Osteocyte (in vitro differentiated cells): ENCODE data around the gene SSPN. TPM values are rescaled to one million over a fixed set of nuclear protein-coding genes. Genes with fewer than 3 reads are reported as not detected.

Source experiments
- DNase-seq: peaks from one replicate; pipeline ENCODE4 v3.0.0; 2021; ENCODE audit warnings: mixed read lengths; ENCODE audit not compliant: unreplicated experiment; ENCODE audit errors: extremely low spot score
- H3K27ac Mint-ChIP-seq: one replicate; pipeline ENCODE4 v1.8.0; 2021; ENCODE audit warnings: mild to moderate bottlenecking, mixed read lengths; ENCODE audit not compliant: unreplicated experiment
- H3K27me3 Mint-ChIP-seq: one replicate; pipeline ENCODE4 v1.8.0; 2021; ENCODE audit warnings: mixed read lengths; ENCODE audit not compliant: unreplicated experiment
- H3K36me3 Mint-ChIP-seq: one replicate; pipeline ENCODE4 v1.8.0; 2021; ENCODE audit warnings: mixed read lengths; ENCODE audit not compliant: unreplicated experiment
- H3K4me1 Mint-ChIP-seq: one replicate; pipeline ENCODE4 v1.8.0; 2021; ENCODE audit warnings: mixed read lengths; ENCODE audit not compliant: unreplicated experiment
- H3K4me3 Mint-ChIP-seq: one replicate; pipeline ENCODE4 v1.8.0; 2021; ENCODE audit warnings: mild to moderate bottlenecking, moderate library complexity, mixed read lengths; ENCODE audit not compliant: unreplicated experiment
- H3K9me3 Mint-ChIP-seq: one replicate; pipeline ENCODE4 v1.8.0; 2021; ENCODE audit warnings: mixed read lengths; ENCODE audit not compliant: unreplicated experiment
- total RNA-seq: library from RNA; stranded (reverse); gene quantifications from 2 replicates; pipeline ENCODE4 v1.2.1, GENCODE V29; 2021
- TF ChIP-seq, protein P1 (sequence below): fragments of 200-600 bp; sonication (generic); IDR thresholded peaks from 2 replicates; pipeline ENCODE4 v1.5.0; 2021; ENCODE audit warnings: antibody characterized with exemption, mild to moderate bottlenecking, moderate library complexity

The SSPN gene
- total RNA-seq, 1 donor from 2014 or later: 19.2 TPM

DNA sequence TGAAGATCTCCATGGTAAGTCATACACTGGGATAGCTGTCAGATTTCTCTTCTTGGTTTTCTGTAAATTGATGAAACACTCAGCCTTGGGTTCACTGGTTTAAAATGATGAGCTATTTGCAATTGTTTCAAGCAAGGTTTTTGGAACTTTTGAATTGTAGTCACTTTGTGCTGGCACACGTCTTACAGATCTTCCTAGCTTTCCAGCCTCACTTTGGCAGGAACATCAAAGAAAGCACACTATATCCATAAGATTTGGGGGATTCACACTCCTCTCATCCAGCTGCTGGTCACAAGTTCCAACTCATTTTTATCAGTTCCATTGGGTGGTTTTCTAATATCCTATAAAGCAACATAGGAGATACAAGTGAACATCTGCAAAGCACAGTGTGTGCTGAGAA lies 16.0 kb downstream of the SSPN start:
- Mint-ChIP-seq H3K9me3 (peaks cover 5% of the 10 kb centered on the region), H3K4me1 (peaks cover 16% of the 10 kb centered on the region), H3K27ac (no peak overlapping the region), H3K36me3 (no peaks in the 10 kb centered on the region), H3K27me3 (no peaks in the 10 kb centered on the region), H3K4me3 (no peak overlapping the region)
- TF ChIP-seq, protein P1, sequence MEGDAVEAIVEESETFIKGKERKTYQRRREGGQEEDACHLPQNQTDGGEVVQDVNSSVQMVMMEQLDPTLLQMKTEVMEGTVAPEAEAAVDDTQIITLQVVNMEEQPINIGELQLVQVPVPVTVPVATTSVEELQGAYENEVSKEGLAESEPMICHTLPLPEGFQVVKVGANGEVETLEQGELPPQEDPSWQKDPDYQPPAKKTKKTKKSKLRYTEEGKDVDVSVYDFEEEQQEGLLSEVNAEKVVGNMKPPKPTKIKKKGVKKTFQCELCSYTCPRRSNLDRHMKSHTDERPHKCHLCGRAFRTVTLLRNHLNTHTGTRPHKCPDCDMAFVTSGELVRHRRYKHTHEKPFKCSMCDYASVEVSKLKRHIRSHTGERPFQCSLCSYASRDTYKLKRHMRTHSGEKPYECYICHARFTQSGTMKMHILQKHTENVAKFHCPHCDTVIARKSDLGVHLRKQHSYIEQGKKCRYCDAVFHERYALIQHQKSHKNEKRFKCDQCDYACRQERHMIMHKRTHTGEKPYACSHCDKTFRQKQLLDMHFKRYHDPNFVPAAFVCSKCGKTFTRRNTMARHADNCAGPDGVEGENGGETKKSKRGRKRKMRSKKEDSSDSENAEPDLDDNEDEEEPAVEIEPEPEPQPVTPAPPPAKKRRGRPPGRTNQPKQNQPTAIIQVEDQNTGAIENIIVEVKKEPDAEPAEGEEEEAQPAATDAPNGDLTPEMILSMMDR: no peak
- no peak for DNase-seq

- Mint-ChIP-seq H3K4me3 (no peak overlapping the region), H3K27me3 (no peaks in the 10 kb centered on the region), H3K4me1 (peaks cover 16% of the 10 kb centered on the region), H3K9me3 (peaks cover 5% of the 10 kb centered on the region), H3K36me3 (no peaks in the 10 kb centered on the region), H3K27ac (no peak overlapping the region)
- DNase-seq: no peak
- TF ChIP-seq, protein P1: no peak
Measured at GRCh38 chr12:26212396-26212795, 17.0 kb downstream of the SSPN start.

DNA sequence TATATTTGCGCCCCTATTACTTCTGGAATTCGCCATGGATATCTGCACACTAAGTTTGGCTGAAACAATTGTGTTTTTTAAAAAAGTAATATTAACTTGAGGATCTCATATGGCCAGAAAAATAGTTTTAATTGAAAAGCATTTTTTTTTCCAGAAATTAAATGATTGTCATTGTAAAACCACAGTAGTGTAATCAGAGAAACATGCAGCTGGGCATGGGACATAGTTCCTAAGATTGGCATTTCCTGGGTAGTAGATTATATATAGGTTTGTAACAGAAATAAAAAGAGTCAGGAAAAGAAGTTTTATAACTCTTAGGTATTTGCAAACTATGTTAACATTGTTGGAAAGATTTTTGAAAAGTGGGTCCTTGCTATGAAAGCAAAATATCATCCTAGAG lies 17.6 kb downstream of the SSPN start:
- peaks cover 5% of the 10 kb centered on the region for H3K9me3 Mint-ChIP-seq
- DNase-seq: no peak
- no peak overlapping the region for H3K4me3 Mint-ChIP-seq
- peaks cover 16% of the 10 kb centered on the region for H3K4me1 Mint-ChIP-seq
- no peaks in the 10 kb centered on the region for H3K27me3 Mint-ChIP-seq
- no peak overlapping the region for H3K27ac Mint-ChIP-seq
- no peaks in the 10 kb centered on the region for H3K36me3 Mint-ChIP-seq
- TF ChIP-seq, protein P1: no peak

GRCh38 chr12:26214121-26214520 lies 18.7 kb downstream of the SSPN start:
- H3K27ac Mint-ChIP-seq: no peak overlapping the region
- H3K27me3 Mint-ChIP-seq: no peaks in the 10 kb centered on the region
- DNase-seq: no peak
- H3K9me3 Mint-ChIP-seq: peaks cover 5% of the 10 kb centered on the region
- TF ChIP-seq, protein P1: no peak
- H3K4me1 Mint-ChIP-seq: peaks cover 16% of the 10 kb centered on the region
- no peaks in the 10 kb centered on the region for H3K36me3 Mint-ChIP-seq
- H3K4me3 Mint-ChIP-seq: no peak overlapping the region

- TF ChIP-seq, protein P1: no peak
- no peaks in the 10 kb centered on the region for H3K27me3 Mint-ChIP-seq
- no peaks in the 10 kb centered on the region for H3K4me1 Mint-ChIP-seq
- H3K36me3 Mint-ChIP-seq: no peaks in the 10 kb centered on the region
- no peak overlapping the region for H3K4me3 Mint-ChIP-seq
- peaks cover 5% of the 10 kb centered on the region for H3K9me3 Mint-ChIP-seq
- H3K27ac Mint-ChIP-seq: no peak overlapping the region
- no peak for DNase-seq
Measured at GRCh38 chr12:26219736-26220135, 24.4 kb downstream of the SSPN start.
